Measurements from ENCODE around the gene TM4SF1. TPM values are rescaled to one million over a fixed set of nuclear protein-coding genes. Genes with fewer than 3 reads are reported as not detected.

TM4SF1 gene
- total and polyA plus RNA-seq, 2 donors (not counting 3 experiments of a cell fraction or from before 2014, with no cell fraction given), result 559 to 1,407 TPM

GRCh38 chr3:149331396-149331795 lies 46.1 kb downstream of the TM4SF1 start:
- peaks cover 3 to 5% of the 10 kb centered on the region in 2 experiments for H3K36me3 ChIP-seq (ENCODE audit: control insufficient read depth in 2 of 2, extremely low read depth in 1 of 2, insufficient read depth in 2 of 2, low read length in 2 of 2)
- H3K27ac ChIP-seq (ENCODE audit: insufficient read depth, low read depth, low read length), result peak overlapping the region; percentile 92
- peaks cover 54% of the 10 kb centered on the region for H3K4me1 ChIP-seq (ENCODE audit: control insufficient read depth, extremely low read depth, insufficient read depth, low read length)
- BruUV-seq (replicated peaks), result no TSS peak
- peak overlapping the region; percentile 79 for H3K4me2 ChIP-seq (ENCODE audit: insufficient read depth, low read length)
- no peaks in the 10 kb centered on the region for H3K9me1 ChIP-seq (replicated peaks; ENCODE audit: control insufficient read depth, extremely low read depth, insufficient read depth, low read length)
- TF ChIP-seq FOS (IDR thresholded peaks at IDR 0.05; ENCODE audit: borderline replicate concordance, insufficient read depth, low read length) (no peak), POLR2A (IDR thresholded peaks at IDR 0.05; ENCODE audit: low read depth, low read length) (no peak), MYC (IDR thresholded peaks at IDR 0.05; ENCODE audit: low read depth, low read length) (no peak), EZH2 (IDR thresholded peaks at IDR 0.05; ENCODE audit: borderline replicate concordance, low read depth, low read length, severe bottlenecking) (no peak), MAX (IDR thresholded peaks at IDR 0.05; ENCODE audit: insufficient read depth, insufficient read length) (no peak), JUN (IDR thresholded peaks at IDR 0.05; ENCODE audit: borderline replicate concordance, insufficient read depth, insufficient read length, low read depth) (no peak), POLR2AphosphoS5 (IDR thresholded peaks at IDR 0.05; ENCODE audit: insufficient read depth, low read depth, low read length) (no peak), CTCF (IDR thresholded peaks at IDR 0.05; ENCODE audit: extremely low read depth in 1 of 2, insufficient read depth in 1 of 2, low read depth in 1 of 2, low read length in 2 of 2) (no peak), GATA2 (IDR thresholded peaks at IDR 0.05; ENCODE audit: insufficient read depth, insufficient read length, low read depth, low read length) (no peak)
- no peaks in the 10 kb centered on the region for H3K9me3 ChIP-seq (replicated peaks; ENCODE audit: control insufficient read depth, insufficient read depth, low read length)
- no peak overlapping the region for H2AFZ ChIP-seq (ENCODE audit: low read depth, low read length)
- intact Hi-C loops (cut with micrococcal nuclease) (loop anchor here (5.0 kb wide), 1 partner anchor 39 kb away; no protein-coding TSS in a partner anchor), dilution Hi-C loops (cut with MboI; ENCODE audit: extremely low pct_ligation_motif_present, low sequenced_read_pairs) (no loop called here)
- DNase-seq (ENCODE audit: low read depth, low spot score) (no peak), FAIRE-seq (no peak)
- peaks cover 8% of the 10 kb centered on the region for H3K79me2 ChIP-seq (ENCODE audit: control insufficient read depth, insufficient read depth, low read length)
- peak overlapping the region; percentile 97 for H3K9ac ChIP-seq (replicated peaks; ENCODE audit: extremely low read depth, insufficient read depth, low read length)
- peak overlapping the region in 2 of 3 experiments; percentile 19 to 92 for H3K4me3 ChIP-seq (replicated peaks in 1 of 3; ENCODE audit: insufficient read depth in 1 of 3, low read depth in 1 of 3, low read length in 3 of 3)
- ChIA-PET CTCF (interaction anchor here (0.6 to 5.2 kb wide), 13 partner anchors 9 to 376 kb away, joined by 3 to 61 read pairs (median 8); no protein-coding TSS in a partner anchor), POLR2A (interaction anchor here (2.5 to 3.3 kb wide), 3 partner anchors 9 to 46 kb away, joined by 12 to 28 read pairs (median 18); partner anchors contain the start of gene TM4SF1)
- no peaks in the 10 kb centered on the region for H4K20me1 ChIP-seq (replicated peaks; ENCODE audit: control insufficient read depth, extremely low read depth, insufficient read depth, low read length)
- H3K27me3 ChIP-seq (ENCODE audit: control insufficient read depth in 2 of 2, insufficient read depth in 2 of 2, low read length in 2 of 2), result no peaks in the 10 kb centered on the region

All from endothelial cell of umbilical vein (primary cell).